Retinal pigment epithelial cell (primary cell): ENCODE measurements around the gene HDAC9.

Experiments
- DNase-seq: peaks from one replicate; pipeline ENCODE4 v3.0.0-alpha.2; 2010; ENCODE audit warnings: low read depth
- H3K4me3 ChIP-seq: 2 replicates; pipeline ENCODE4 v1.5.1; 2011; ENCODE audit warnings: mild to moderate bottlenecking, low read length, control low read depth, moderate library complexity
- CTCF ChIP-seq: conservative IDR thresholded peaks from 2 replicates; pipeline ENCODE4 v1.5.1; 2011; ENCODE audit warnings: low read depth, low read length, control low read depth, inconsistent platforms

HDAC9 gene

GRCh38 chr7:18900803-18901202, 405.3 kb downstream of the HDAC9 start:
- no peak for TF ChIP-seq CTCF
- no peak overlapping the region for H3K4me3 ChIP-seq
- no peak for DNase-seq

- no peak for DNase-seq
- TF ChIP-seq CTCF = no peak
- H3K4me3 ChIP-seq = no peak overlapping the region
Measured at GRCh38 chr7:18901351-18901750, 405.8 kb downstream of the HDAC9 start.

DNA sequence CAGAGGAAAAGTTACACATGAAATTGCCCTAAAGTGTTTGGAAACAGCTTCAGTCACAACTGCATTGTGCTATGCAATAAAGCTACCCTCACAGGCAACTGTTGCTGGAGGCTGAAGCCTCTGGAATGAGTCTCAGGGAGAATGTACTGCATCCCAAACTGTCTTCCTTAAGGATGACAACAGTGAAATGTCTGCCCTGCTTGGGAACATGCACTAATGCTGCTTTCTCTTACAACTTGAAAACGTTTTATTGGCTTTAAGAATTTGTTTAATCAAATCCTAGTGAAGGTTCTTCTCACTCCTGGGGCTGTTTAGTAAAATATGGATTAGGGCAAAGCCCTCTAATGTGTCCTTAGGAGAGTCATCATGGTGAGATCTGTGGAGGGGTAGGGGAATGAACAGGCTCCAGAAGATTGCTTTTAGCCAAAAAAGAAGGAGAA, 406.5 kb downstream of the HDAC9 start:
- no peak for DNase-seq
- no peak overlapping the region for H3K4me3 ChIP-seq
- TF ChIP-seq CTCF = no peak

GRCh38 chr7:18902892-18903291, 407.3 kb downstream of the HDAC9 start:
- H3K4me3 ChIP-seq = no peak overlapping the region
- no peak for DNase-seq
- no peak for TF ChIP-seq CTCF

GRCh38 chr7:18903695-18904094, 408.1 kb downstream of the HDAC9 start:
- H3K4me3 ChIP-seq = no peak overlapping the region
- no peak for DNase-seq
- no peak for TF ChIP-seq CTCF

GRCh38 chr7:18905316-18905943, 409.9 kb downstream of the HDAC9 start:
- H3K4me3 ChIP-seq = no peak overlapping the region
- no peak for TF ChIP-seq CTCF
- no peak for DNase-seq

DNA sequence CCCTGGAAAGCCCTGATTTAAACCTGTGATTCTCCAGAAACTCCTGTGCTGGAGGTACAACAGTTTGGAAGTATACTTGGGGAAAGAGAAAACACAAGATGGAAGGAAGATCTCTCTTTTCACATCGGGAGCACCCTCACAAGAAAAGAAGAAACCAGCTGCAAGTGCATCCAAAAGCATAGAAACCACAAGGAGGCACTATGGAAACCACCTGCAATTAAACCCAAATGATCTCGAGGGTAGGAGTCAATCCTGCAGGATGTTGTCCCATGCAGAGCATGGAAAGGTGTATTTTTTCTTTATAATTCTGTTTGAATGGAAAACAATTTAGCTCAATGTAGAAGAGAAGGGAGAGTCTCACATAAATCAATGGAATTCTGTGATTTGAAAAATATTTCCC, 411.4 kb downstream of the HDAC9 start:
- DNase-seq = no peak
- TF ChIP-seq CTCF = peak; percentile 24

More for the DNA sequence above, 411.4 kb downstream of the HDAC9 start:
- H3K4me3 ChIP-seq = no peak overlapping the region
